PC-3 (cell line): ENCODE results near the gene SPIRE1. TPM values are rescaled to one million over a fixed set of nuclear protein-coding genes. Genes with fewer than 3 reads are reported as not detected.

Experiments used
- ATAC-seq: fragments of 200-7000 bp; cut with Tn5 transposase; 2 replicates; pipeline ENCODE4 v1.9.1; 2020; ENCODE audit warnings: mild to moderate bottlenecking, moderate library complexity
- BruUV-seq: library from RNA; stranded (reverse); fragments of 400-500 nt; replicated peaks from 2 replicates; lab custom pipeline; 2021; lab: Mats Ljungman, UMichigan
- CTCF ChIA-PET: fragments of 300-600 bp; sonication (Branson Sonifier 250); formaldehyde crosslinking; loops from one replicate; lab custom pipeline; 2022; ENCODE audit warnings: antibody characterized with exemption; lab: Charles Lee
- POLR2A ChIA-PET: fragments of 300-600 bp; sonication (Branson Sonifier 250); formaldehyde crosslinking; loops from one replicate; lab custom pipeline; 2022; ENCODE audit warnings: antibody characterized with exemption; ENCODE audit not compliant: unreplicated experiment; lab: Charles Lee
- DNase-seq: peaks from one replicate; pipeline ENCODE4 v3.0.0-alpha.2; 2015
- H2AFZ ChIP-seq: fragments of 300-600 bp; sonication (generic); 2 replicates; pipeline ENCODE4 v1.6.0; 2016; ENCODE audit warnings: antibody characterized with exemption, low read length
- H3F3A ChIP-seq: fragments of 300-600 bp; sonication (generic); one replicate; pipeline ENCODE4 v1.6.0; 2017; ENCODE audit warnings: antibody characterized with exemption, low read length, control low read depth, mild to moderate bottlenecking; ENCODE audit not compliant: unreplicated experiment
- H3K27ac ChIP-seq: fragments of 300-600 bp; sonication (generic); 2 replicates; pipeline ENCODE4 v1.5.1; 2016; ENCODE audit warnings: mild to moderate bottlenecking, low read length
- H3K27me3 ChIP-seq: fragments of 300-600 bp; sonication (generic); 2 replicates; pipeline ENCODE4 v1.6.1; 2016; ENCODE audit warnings: low read length, mixed read lengths
- H3K36me3 ChIP-seq: fragments of 300-600 bp; sonication (generic); 2 replicates; pipeline ENCODE4 v1.6.1; 2016; ENCODE audit warnings: low read depth, mixed run types, low read length, mixed read lengths
- H3K4me1 ChIP-seq: fragments of 300-600 bp; sonication (generic); 2 replicates; pipeline ENCODE4 v1.5.1; 2016; ENCODE audit warnings: low read length; ENCODE audit not compliant: insufficient read depth
- H3K4me2 ChIP-seq: fragments of 300-600 bp; sonication (generic); 2 replicates; pipeline ENCODE4 v1.6.0; 2016; ENCODE audit warnings: low read length
- H3K4me3 ChIP-seq: fragments of 300-600 bp; sonication (generic); 2 replicates; pipeline ENCODE4 v1.5.1; 2016; ENCODE audit warnings: mild to moderate bottlenecking, low read length, mixed read lengths
- H3K79me2 ChIP-seq: fragments of 300-600 bp; sonication (generic); 2 replicates; pipeline ENCODE4 v1.6.1; 2017; ENCODE audit warnings: low read length, mixed read lengths
- H3K9ac ChIP-seq: fragments of 300-600 bp; sonication (generic); 2 replicates; pipeline ENCODE4 v1.6.0; 2016; ENCODE audit warnings: mild to moderate bottlenecking, low read length
- H3K9me2 ChIP-seq: fragments of 300-600 bp; sonication (generic); replicated peaks from 2 replicates; pipeline ENCODE4 v1.6.1; 2016; ENCODE audit warnings: mixed run types, low read length, mixed read lengths
- H3K9me3 ChIP-seq: fragments of 300-600 bp; sonication (generic); 2 replicates; pipeline ENCODE4 v1.6.1; 2016; ENCODE audit warnings: low read length, mixed read lengths
- H4K20me1 ChIP-seq: fragments of 300-600 bp; sonication (generic); 2 replicates; pipeline ENCODE4 v1.6.1; 2016; ENCODE audit warnings: low read length, mixed read lengths
- CTCF ChIP-seq: fragments of 300-600 bp; sonication (generic); conservative IDR thresholded peaks from 2 replicates; pipeline ENCODE4 v1.5.1; 2017; ENCODE audit warnings: antibody characterized with exemption, low read depth, mild to moderate bottlenecking, low read length
- EZH2 ChIP-seq: fragments of 300-600 bp; sonication (generic); IDR thresholded peaks from one replicate; pipeline ENCODE4 v1.6.1; 2017; ENCODE audit warnings: antibody characterized with exemption, mild to moderate bottlenecking, low read length; ENCODE audit not compliant: unreplicated experiment
- EZH2phosphoT487 ChIP-seq: fragments of 300-600 bp; sonication (generic); IDR thresholded peaks from 2 replicates; pipeline ENCODE4 v1.6.1; 2018; ENCODE audit warnings: mild to moderate bottlenecking, antibody characterized with exemption, low read length, borderline replicate concordance
- intact Hi-C: fragments of 100-400 bp; cut with micrococcal nuclease; formaldehyde crosslinking; loops from 2 replicates; pipeline ENCODE4 v1.9.0; 2023
- total RNA-seq: library from RNA; depleted of rRNA; stranded (reverse); fragments of >200 nt; gene quantifications from 2 replicates; pipeline ENCODE4 v1.2.3, GENCODE V29; 2014

SPIRE1 gene
- total RNA-seq, 1 experiment from 2014 or later = 32.4 TPM

- Histone ChIP-seq H3K9me3 (no peaks in the 10 kb centered on the region), H3K4me2 (no peak overlapping the region), H3K27ac (no peak overlapping the region), H4K20me1 (no peaks in the 10 kb centered on the region), H3K4me3 (no peak overlapping the region), H3K4me1 (no peaks in the 10 kb centered on the region), H3K27me3 (no peaks in the 10 kb centered on the region), H3K9ac (no peak overlapping the region), H3K36me3 (0 out of 2 replicates have a peak, but pooled peaks cover 7% of the 10 kb centered on the region), H2AFZ (no peak overlapping the region), H3K9me2 (no peaks in the 10 kb centered on the region), H3K79me2 (no peaks in the 10 kb centered on the region), H3F3A (peaks cover 6% of the 10 kb centered on the region)
- intact Hi-C loops = loop anchor here (5.0 kb wide), 1 partner anchor 180 kb away; the partner anchor contains the start of gene SPIRE1
- POLR2A ChIA-PET = no interaction called here
- CTCF ChIA-PET = no interaction called here
- ATAC-seq = no peak
- BruUV-seq = no TSS peak
- no peak for TF ChIP-seq EZH2
- TF ChIP-seq CTCF = no peak
- TF ChIP-seq EZH2phosphoT487 = no peak
- DNase-seq = no peak
Measured at GRCh38 chr18:12476955-12477354, 181.0 kb downstream of the SPIRE1 start.

- H3K27me3 ChIP-seq = no peaks in the 10 kb centered on the region
- H3F3A ChIP-seq = peaks cover 3% of the 10 kb centered on the region
- no peak overlapping the region for H2AFZ ChIP-seq
- no TSS peak for BruUV-seq
- H3K36me3 ChIP-seq = 0 out of 2 replicates have a peak, but pooled peaks cover 7% of the 10 kb centered on the region
- H3K4me1 ChIP-seq = no peaks in the 10 kb centered on the region
- H3K79me2 ChIP-seq = no peaks in the 10 kb centered on the region
- no peaks in the 10 kb centered on the region for H3K9me3 ChIP-seq
- H3K9ac ChIP-seq = no peak overlapping the region
- no peak for TF ChIP-seq EZH2phosphoT487
- DNase-seq (no peak), ATAC-seq (no peak)
- CTCF ChIA-PET = no interaction called here
- no peak overlapping the region for H3K4me2 ChIP-seq
- intact Hi-C loops = loop anchor here (5.0 kb wide), 1 partner anchor 182 kb away; the partner anchor contains the start of gene SPIRE1
- no peaks in the 10 kb centered on the region for H4K20me1 ChIP-seq
- no peaks in the 10 kb centered on the region for H3K9me2 ChIP-seq
- H3K4me3 ChIP-seq = no peak overlapping the region
- POLR2A ChIA-PET = no interaction called here
- H3K27ac ChIP-seq = no peak overlapping the region
Measured at GRCh38 chr18:12474876-12475275, 183.0 kb downstream of the SPIRE1 start.

DNA sequence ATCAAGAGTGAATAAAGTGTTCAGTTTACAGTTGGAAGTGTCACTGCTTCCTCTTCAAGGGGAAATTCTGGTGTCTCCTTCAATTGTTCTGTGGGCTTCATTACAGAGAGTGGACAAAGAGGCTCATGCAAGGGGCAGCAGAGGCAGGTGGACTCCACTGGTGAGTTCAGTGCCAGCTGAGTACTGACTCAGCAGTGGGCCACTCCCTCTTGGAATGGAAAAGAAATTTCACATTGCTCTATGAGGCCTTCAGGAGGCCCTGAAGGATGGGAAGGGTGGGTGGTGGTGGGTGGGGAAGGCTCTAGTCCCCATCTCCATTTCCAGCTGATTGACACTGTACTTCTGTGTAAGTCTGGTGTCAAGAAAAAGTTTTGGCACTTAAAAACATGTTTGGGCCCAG, 183.8 kb downstream of the SPIRE1 start:
- intact Hi-C loops = no loop called here
- H3K9me3 ChIP-seq = no peaks in the 10 kb centered on the region
- BruUV-seq = no TSS peak
- DNase-seq (peak; percentile 25), ATAC-seq (peak; percentile 61)
- no peak overlapping the region for H3K9ac ChIP-seq
- H3K4me1 ChIP-seq = no peaks in the 10 kb centered on the region
- H3F3A ChIP-seq = no peaks in the 10 kb centered on the region
- H3K4me3 ChIP-seq = no peak overlapping the region
- no peak for TF ChIP-seq EZH2phosphoT487
- no peak for TF ChIP-seq CTCF
- TF ChIP-seq EZH2 = no peak
- no peak overlapping the region for H3K27ac ChIP-seq
- no peak overlapping the region for H3K4me2 ChIP-seq
- POLR2A ChIA-PET = no interaction called here
- no peaks in the 10 kb centered on the region for H3K9me2 ChIP-seq
- 0 out of 2 replicates have a peak, but pooled peaks cover 5% of the 10 kb centered on the region for H3K36me3 ChIP-seq
- H2AFZ ChIP-seq = no peak overlapping the region
- no peaks in the 10 kb centered on the region for H3K79me2 ChIP-seq
- no peaks in the 10 kb centered on the region for H3K27me3 ChIP-seq
- CTCF ChIA-PET = no interaction called here
- H4K20me1 ChIP-seq = no peaks in the 10 kb centered on the region
